LNCAP (cell line): Measurements from ENCODE around the gene COP1.

Experiments
- TF ChIP-seq, protein P1 (sequence below): fragments of 450-650 bp; IDR thresholded peaks from 2 replicates; pipeline ENCODE4 v1.5.1; 2017; ENCODE audit warnings: mild to moderate bottlenecking

COP1 gene

DNA sequence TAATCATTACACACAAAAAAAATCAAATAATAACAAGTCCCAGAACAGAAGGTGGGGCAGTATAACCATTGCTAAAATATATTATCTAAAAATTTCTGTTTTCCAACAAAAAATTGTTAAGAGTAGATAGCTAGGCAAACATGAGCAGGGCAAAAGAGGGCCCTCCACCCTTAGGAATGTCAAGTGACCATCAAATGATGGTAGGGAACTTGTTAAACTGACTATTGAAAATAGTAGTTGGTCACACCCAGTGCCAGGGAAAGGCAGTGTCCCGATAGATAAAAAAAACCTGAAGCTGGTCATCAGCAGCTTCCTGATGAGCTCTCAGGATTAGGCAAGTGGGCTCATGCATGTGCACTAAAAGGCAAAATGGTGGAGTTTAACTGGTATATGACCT is 18.4 kb upstream of the COP1 start:
- TF ChIP-seq, protein P1, sequence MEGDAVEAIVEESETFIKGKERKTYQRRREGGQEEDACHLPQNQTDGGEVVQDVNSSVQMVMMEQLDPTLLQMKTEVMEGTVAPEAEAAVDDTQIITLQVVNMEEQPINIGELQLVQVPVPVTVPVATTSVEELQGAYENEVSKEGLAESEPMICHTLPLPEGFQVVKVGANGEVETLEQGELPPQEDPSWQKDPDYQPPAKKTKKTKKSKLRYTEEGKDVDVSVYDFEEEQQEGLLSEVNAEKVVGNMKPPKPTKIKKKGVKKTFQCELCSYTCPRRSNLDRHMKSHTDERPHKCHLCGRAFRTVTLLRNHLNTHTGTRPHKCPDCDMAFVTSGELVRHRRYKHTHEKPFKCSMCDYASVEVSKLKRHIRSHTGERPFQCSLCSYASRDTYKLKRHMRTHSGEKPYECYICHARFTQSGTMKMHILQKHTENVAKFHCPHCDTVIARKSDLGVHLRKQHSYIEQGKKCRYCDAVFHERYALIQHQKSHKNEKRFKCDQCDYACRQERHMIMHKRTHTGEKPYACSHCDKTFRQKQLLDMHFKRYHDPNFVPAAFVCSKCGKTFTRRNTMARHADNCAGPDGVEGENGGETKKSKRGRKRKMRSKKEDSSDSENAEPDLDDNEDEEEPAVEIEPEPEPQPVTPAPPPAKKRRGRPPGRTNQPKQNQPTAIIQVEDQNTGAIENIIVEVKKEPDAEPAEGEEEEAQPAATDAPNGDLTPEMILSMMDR = no peak

DNA sequence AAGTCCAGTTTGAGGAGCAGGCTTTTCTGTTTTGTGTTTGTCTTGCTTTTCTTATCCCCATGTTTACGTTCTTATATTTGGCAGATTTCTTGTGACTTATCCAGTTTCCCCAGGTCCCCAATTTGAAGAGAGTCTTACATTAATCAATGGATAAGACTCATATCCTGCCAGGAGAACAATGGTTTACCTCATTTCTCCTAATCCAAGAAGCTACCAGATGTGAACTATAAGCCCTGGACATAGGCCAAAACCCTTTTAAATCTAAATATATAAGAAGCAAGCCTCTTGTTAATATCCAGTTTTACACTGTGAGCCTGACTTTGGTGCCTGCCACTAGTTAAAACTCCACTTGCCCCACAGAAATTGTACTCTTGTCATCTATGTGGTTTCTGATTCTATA is 15.1 kb upstream of the COP1 start:
- TF ChIP-seq, protein P1 = no peak

GRCh38 chr1:176220100-176220689 is 13.1 kb upstream of the COP1 start:
- TF ChIP-seq, protein P1 = no peak

- TF ChIP-seq, protein P1 = no peak
Observed at GRCh38 chr1:176217461-176218099, 10.5 kb upstream of the COP1 start.

DNA sequence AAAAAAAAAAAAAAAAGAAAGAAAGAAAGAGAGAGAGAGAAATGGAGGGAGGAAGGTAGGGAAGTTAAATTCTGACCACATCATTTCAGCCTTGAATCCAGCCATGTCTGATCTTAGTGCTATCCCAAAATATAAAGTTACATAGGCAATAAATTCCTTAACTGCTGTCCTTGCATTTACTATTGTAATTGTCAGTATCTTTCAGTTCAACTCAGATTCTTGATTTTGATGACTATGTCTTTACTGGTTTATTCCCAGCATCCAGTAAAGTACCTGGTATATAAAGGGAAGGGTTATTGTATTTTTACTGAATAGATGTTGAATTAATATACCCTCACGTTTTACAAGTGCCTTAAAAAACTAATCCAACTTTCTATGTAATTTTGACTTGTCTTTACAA is 8.9 kb upstream of the COP1 start:
- TF ChIP-seq, protein P1 = no peak

DNA sequence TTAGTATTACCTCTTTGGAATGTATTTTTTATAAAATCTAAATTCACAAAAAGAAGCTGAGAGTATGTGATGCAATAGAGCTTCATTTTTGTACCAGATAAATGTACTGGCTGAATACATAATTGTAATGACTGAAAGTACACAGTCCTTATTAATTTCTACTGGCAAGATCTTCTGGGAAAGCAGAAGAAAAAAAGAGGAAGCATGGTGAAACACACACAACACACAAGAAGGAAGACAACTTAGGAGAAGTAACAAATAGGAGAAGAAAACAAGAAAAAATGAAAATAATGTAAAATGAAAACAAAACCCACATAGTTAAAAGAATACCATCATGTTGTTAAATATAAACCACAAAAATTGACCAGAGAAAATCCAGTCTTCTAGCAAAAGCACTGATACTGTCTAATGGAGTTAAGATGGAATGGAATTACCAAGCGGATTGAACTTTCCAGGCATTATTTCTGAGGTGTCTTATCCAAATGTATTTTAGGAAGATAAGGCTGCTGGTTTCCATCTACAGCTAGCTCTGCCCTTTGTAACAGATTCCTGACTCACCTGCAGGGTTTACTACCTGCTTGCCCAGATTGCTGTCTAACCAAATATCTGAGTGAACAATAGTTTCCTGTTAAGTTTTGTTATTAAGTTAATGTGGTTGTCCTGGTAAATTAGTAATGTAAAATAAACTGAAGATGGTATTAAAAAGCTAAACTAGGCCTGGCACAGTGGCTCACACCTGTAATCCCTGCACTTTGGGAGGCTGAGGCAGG is 4.5 kb upstream of the COP1 start:
- TF ChIP-seq, protein P1 = no peak

- TF ChIP-seq, protein P1 = no peak
Observed at GRCh38 chr1:176208034-176208433, 948 bp upstream of the COP1 start.
